HCT116 (cell line): ENCODE results near the gene EBLN2. TPM values are rescaled to one million over a fixed set of nuclear protein-coding genes. Genes with fewer than 3 reads are reported as not detected.

Experiments
- ATAC-seq: fragments of 200-7000 bp; cut with Tn5 transposase; 2 replicates; pipeline ENCODE4 v1.9.1; 2020; ENCODE audit warnings: mild to moderate bottlenecking, moderate library complexity
- BruUV-seq: library from RNA; stranded (reverse); fragments of 400-500 nt; replicated peaks from 2 replicates; lab custom pipeline; 2021; lab: Mats Ljungman, UMichigan
- CTCF ChIA-PET: fragments of 300-600 bp; sonication (Branson Sonifier 250); formaldehyde crosslinking; loops from one replicate; lab custom pipeline; 2021; ENCODE audit warnings: antibody characterized with exemption; lab: Charles Lee
- POLR2A ChIA-PET: fragments of 300-600, 350-600 bp; sonication (Branson Sonifier 250); formaldehyde crosslinking; loops from one replicate; lab custom pipeline; 2021; ENCODE audit warnings: antibody characterized with exemption; lab: Charles Lee
- RAD21 ChIA-PET, 2 experiments: fragments of 300-600 bp; sonication (Branson Sonifier 250); formaldehyde crosslinking; loops; one replicate each; lab custom pipeline; 2023; ENCODE audit warnings: low total read pairs in 2 of 2; ENCODE audit not compliant: uncharacterized antibody in 2 of 2, unreplicated experiment in 2 of 2, low non-redundant PET in 1 of 2; lab: Charles Lee
- DNase-seq: peaks from one replicate; pipeline ENCODE4 v3.0.0-alpha.2; 2010; ENCODE audit warnings: low read depth, low spot score
- H2AFZ ChIP-seq: fragments of 200-600 bp; shearing (Covaris generic), sonication (generic); 2 replicates; pipeline ENCODE4 v1.6.1; 2017; ENCODE audit warnings: low read depth, mixed run types, mixed read lengths, antibody characterized with exemption, low read length; ENCODE audit not compliant: poor library complexity, severe bottlenecking
- H3K27ac ChIP-seq: 2 replicates; pipeline ENCODE4 v1.5.1; 2012; ENCODE audit warnings: low read depth, low read length
- H3K27me3 ChIP-seq: fragments of 200-600 bp; sonication (generic); 2 replicates; pipeline ENCODE4 v1.6.1; 2016; ENCODE audit warnings: mixed run types, low read length, mixed read lengths; ENCODE audit not compliant: insufficient read depth
- H3K36me3 ChIP-seq, 2 experiments: fragments of 200-500 bp in 1 of 2; fragments of 200-600 bp in 1 of 2; sonication (Bioruptor generic) in 1 of 2; sonication (generic) in 1 of 2; 2 replicates each; pipeline versions ENCODE4 v1.5.1 to v1.6.1; 2014 to 2016; ENCODE audit warnings: low read length in 2 of 2, inconsistent platforms in 1 of 2, mixed read lengths in 1 of 2, mixed run types in 1 of 2; ENCODE audit not compliant: insufficient read depth in 2 of 2, control insufficient read depth in 1 of 2
- H3K4me1 ChIP-seq, 2 experiments: fragments of 200-600 bp in 1 of 2; sonication (generic) in 1 of 2; 2 replicates each; pipeline versions ENCODE4 v1.5.1 to v1.6.1; 2012 to 2017; ENCODE audit warnings: low read length in 2 of 2, inconsistent platforms in 1 of 2, mild to moderate bottlenecking in 1 of 2, mixed read lengths in 1 of 2, mixed run types in 1 of 2, moderate library complexity in 1 of 2; ENCODE audit not compliant: insufficient read depth in 2 of 2, control insufficient read depth in 1 of 2
- H3K4me2 ChIP-seq: fragments of 200-600 bp; sonication (generic); 2 replicates; pipeline ENCODE4 v1.6.1; 2017; ENCODE audit warnings: mixed run types, low read length, mixed read lengths
- H3K4me3 ChIP-seq, 2 experiments: fragments of 200-600 bp in 1 of 2; sonication (generic) in 1 of 2; replicated peaks in 1 of 2; 2 replicates each; pipeline ENCODE4 v1.5.1; 2011 to 2016; ENCODE audit warnings: low read length in 2 of 2, control low read depth in 1 of 2, low read depth in 1 of 2, mild to moderate bottlenecking in 1 of 2, mixed read lengths in 1 of 2, mixed run types in 1 of 2
- H3K79me2 ChIP-seq: fragments of 200-600 bp; sonication (generic); 2 replicates; pipeline ENCODE4 v1.6.1; 2017; ENCODE audit warnings: mild to moderate bottlenecking, mixed run types, low read length, moderate library complexity, mixed read lengths; ENCODE audit not compliant: insufficient read depth
- H3K9ac ChIP-seq: fragments of 200-600 bp; sonication (generic); 2 replicates; pipeline ENCODE4 v1.6.1; 2016; ENCODE audit warnings: low read length, mixed read lengths
- H3K9me2 ChIP-seq: fragments of 200-600 bp; sonication (generic), shearing (Covaris generic); 2 replicates; pipeline ENCODE4 v1.6.1; 2017; ENCODE audit warnings: mixed run types, mild to moderate bottlenecking, moderate library complexity; ENCODE audit not compliant: insufficient read depth
- H3K9me3 ChIP-seq, 2 experiments: fragments of 200-500 bp in 1 of 2; fragments of 200-600 bp in 1 of 2; sonication (Bioruptor generic) in 1 of 2; sonication (generic) in 1 of 2; 2 replicates each; pipeline ENCODE4 v1.6.1; 2014 to 2017; ENCODE audit warnings: low read length in 2 of 2, mixed read lengths in 2 of 2, inconsistent platforms in 1 of 2, low read depth in 1 of 2, mild to moderate bottlenecking in 1 of 2, mixed run types in 1 of 2, moderate library complexity in 1 of 2; ENCODE audit not compliant: control insufficient read depth in 1 of 2, insufficient read depth in 1 of 2
- H4K20me1 ChIP-seq: fragments of 200-600 bp; sonication (generic), shearing (Covaris generic); 2 replicates; pipeline ENCODE4 v1.6.1; 2017; ENCODE audit warnings: mixed run types, mild to moderate bottlenecking, moderate library complexity; ENCODE audit not compliant: insufficient read depth
- ATF3 ChIP-seq: IDR thresholded peaks from 2 replicates; pipeline ENCODE4 v1.6.1; 2012
- CTCF ChIP-seq, 3 experiments: fragments of 200-600 bp in 1 of 3; sonication (generic) in 1 of 3; IDR thresholded peaks in 2 of 3; conservative IDR thresholded peaks in 1 of 3; 2 replicates each; pipeline ENCODE4 v1.5.1; 2012 to 2017; ENCODE audit warnings: low read depth in 2 of 3, low read length in 2 of 3, antibody characterized with exemption in 1 of 3, borderline replicate concordance in 1 of 3, control low read depth in 1 of 3, mild to moderate bottlenecking in 1 of 3, mixed read lengths in 1 of 3, mixed run types in 1 of 3, moderate library complexity in 1 of 3; ENCODE audit not compliant: insufficient read depth in 1 of 3
- ELF1 ChIP-seq: IDR thresholded peaks from 2 replicates; pipeline ENCODE4 v1.6.1; 2012; ENCODE audit warnings: low read depth, borderline replicate concordance
- JUND ChIP-seq: IDR thresholded peaks from 2 replicates; pipeline ENCODE4 v1.6.1; 2012
- POLR2A ChIP-seq: IDR thresholded peaks from 2 replicates; pipeline ENCODE4 v1.7.0; 2011; ENCODE audit warnings: borderline replicate concordance; ENCODE audit not compliant: insufficient read depth, insufficient read length; ENCODE audit errors: extremely low read depth
- POLR2AphosphoS5 ChIP-seq: IDR thresholded peaks from 2 replicates; pipeline ENCODE4 v1.6.1; 2011; ENCODE audit warnings: mild to moderate bottlenecking, low read depth, low read length, moderate library complexity
- RAD21 ChIP-seq: IDR thresholded peaks from 2 replicates; pipeline ENCODE4 v1.6.1; 2012; ENCODE audit warnings: low read depth, mild to moderate bottlenecking
- REST ChIP-seq: IDR thresholded peaks from 2 replicates; pipeline ENCODE4 v1.6.1; 2012; ENCODE audit warnings: low read depth
- intact Hi-C: fragments of 100-400 bp; cut with micrococcal nuclease; formaldehyde crosslinking; loops from 2 replicates; pipeline ENCODE4 v1.10.0; 2022
- total RNA-seq: library from RNA; stranded (reverse); gene quantifications from one replicate; pipeline ENCODE4 v1.2.1, GENCODE V29; 2021; ENCODE audit not compliant: unreplicated experiment
- TF ChIP-seq, protein P1 (sequence below): IDR thresholded peaks from 2 replicates; pipeline ENCODE4 v1.6.1; 2012

Gene EBLN2
- total RNA-seq, 1 experiment from 2014 or later, result 5.1 TPM

GRCh38 chr3:73026760-73027113 lies 34.7 kb upstream of the EBLN2 start (continued):
- TF ChIP-seq ATF3 (no peak), JUND (no peak)
- TF ChIP-seq, protein P1, sequence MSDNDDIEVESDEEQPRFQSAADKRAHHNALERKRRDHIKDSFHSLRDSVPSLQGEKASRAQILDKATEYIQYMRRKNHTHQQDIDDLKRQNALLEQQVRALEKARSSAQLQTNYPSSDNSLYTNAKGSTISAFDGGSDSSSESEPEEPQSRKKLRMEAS, result no peak
- TF ChIP-seq, all 23 proteins: peak for 0

- RAD21 ChIA-PET, result no interaction called here
- CTCF ChIA-PET, result no interaction called here
These were observed 32.7 kb upstream of the EBLN2 start for GRCh38 chr3:73028803-73029202.

More at GRCh38 chr3:73028803-73029202, 32.7 kb upstream of the EBLN2 start:
- H3K4me1 ChIP-seq, result peaks cover 7 to 16% of the 10 kb centered on the region in 2 experiments; a peak in 3 of 4 replicates
- TF ChIP-seq RAD21 (no peak), POLR2AphosphoS5 (no peak), JUND (no peak), REST (no peak), ELF1 (no peak), POLR2A (no peak), CTCF (IDR thresholded peaks at IDR 0.05 in 2 of 3, conservative IDR thresholded peaks at IDR 0.05 in 1 of 3; ENCODE audit: borderline replicate concordance in 1 of 3, insufficient read depth in 1 of 3, low read depth in 2 of 3, low read length in 2 of 3) (no peak)
- H3K9me3 ChIP-seq, result no peaks in the 10 kb centered on the region
- H2AFZ ChIP-seq, result no peak overlapping the region
- H3K4me2 ChIP-seq, result no peak overlapping the region
- H3K9me2 ChIP-seq, result no peaks in the 10 kb centered on the region
- H3K27me3 ChIP-seq, result no peaks in the 10 kb centered on the region
- no peak overlapping the region for H3K9ac ChIP-seq
- intact Hi-C loops, result no loop called here
- ATAC-seq, result no peak
- H4K20me1 ChIP-seq, result peaks cover 54% of the 10 kb centered on the region
- H3K27ac ChIP-seq, result no peak overlapping the region
- no TSS peak for BruUV-seq
- H3K36me3 ChIP-seq, result no peaks in the 10 kb centered on the region; a peak in 1 of 4 replicates
- no peak overlapping the region for H3K4me3 ChIP-seq
- no peak for DNase-seq
- peaks cover 100% of the 10 kb centered on the region for H3K79me2 ChIP-seq
- POLR2A ChIA-PET, result no interaction called here
